DOHH2 (cell line): Measurements from ENCODE around the gene VIM.

Source experiments
- H3F3A ChIP-seq: fragments of 200-600 bp; sonication (generic), shearing (Covaris generic); 2 replicates; pipeline ENCODE4 v1.6.0; 2016; ENCODE audit warnings: antibody characterized with exemption, mild to moderate bottlenecking; ENCODE audit not compliant: control insufficient read depth, insufficient read depth
- H3K27ac ChIP-seq: fragments of 200-600 bp; sonication (generic); 2 replicates; pipeline ENCODE4 v1.5.1; 2014; ENCODE audit warnings: low read depth, mild to moderate bottlenecking, low read length, moderate library complexity
- H3K27me3 ChIP-seq: fragments of 200-600 bp; sonication (generic); 2 replicates; pipeline ENCODE4 v1.6.1; 2014; ENCODE audit warnings: mild to moderate bottlenecking, low read length, mixed read lengths; ENCODE audit not compliant: control insufficient read depth
- H3K36me3 ChIP-seq: fragments of 200-600 bp; sonication (generic); 2 replicates; pipeline ENCODE4 v1.6.1; 2014; ENCODE audit warnings: mild to moderate bottlenecking, low read length, moderate library complexity, mixed read lengths; ENCODE audit not compliant: control insufficient read depth
- H3K4me1 ChIP-seq: fragments of 200-600 bp; sonication (generic); 2 replicates; pipeline ENCODE4 v1.6.1; 2014; ENCODE audit warnings: mild to moderate bottlenecking, low read length, mixed read lengths; ENCODE audit not compliant: control insufficient read depth
- H3K4me2 ChIP-seq: fragments of 200-600 bp; sonication (generic); 2 replicates; pipeline ENCODE4 v1.6.0; 2014; ENCODE audit warnings: mild to moderate bottlenecking, low read length, moderate library complexity
- H3K4me3 ChIP-seq: fragments of 200-600 bp; sonication (generic); 2 replicates; pipeline ENCODE4 v1.5.1; 2014; ENCODE audit warnings: mild to moderate bottlenecking, low read length, mixed read lengths
- H3K79me2 ChIP-seq: fragments of 200-600 bp; sonication (generic); 2 replicates; pipeline ENCODE4 v1.6.1; 2014; ENCODE audit warnings: mild to moderate bottlenecking, low read length, mixed read lengths; ENCODE audit not compliant: control insufficient read depth
- H3K9me2 ChIP-seq: fragments of 200-600 bp; sonication (generic); replicated peaks from 2 replicates; pipeline ENCODE4 v1.6.1; 2014; ENCODE audit warnings: mild to moderate bottlenecking, low read length, mixed read lengths; ENCODE audit not compliant: control insufficient read depth
- H3K9me3 ChIP-seq: fragments of 200-600 bp; sonication (generic); 2 replicates; pipeline ENCODE4 v1.6.1; 2014; ENCODE audit warnings: antibody characterized with exemption, low read length, mixed read lengths; ENCODE audit not compliant: control insufficient read depth, insufficient read depth
- H4K20me1 ChIP-seq: fragments of 200-600 bp; sonication (generic); 2 replicates; pipeline ENCODE4 v1.6.0; 2014; ENCODE audit warnings: low read depth, mild to moderate bottlenecking, antibody characterized with exemption, low read length, moderate library complexity; ENCODE audit not compliant: control insufficient read depth, insufficient read depth
- EZH2phosphoT487 ChIP-seq: fragments of 200-600 bp; sonication (generic); IDR thresholded peaks from 2 replicates; pipeline ENCODE4 v1.6.1; 2017; ENCODE audit warnings: borderline replicate concordance, mild to moderate bottlenecking, antibody characterized with exemption, low read length, moderate library complexity, mixed read lengths
- TF ChIP-seq, protein P1 (sequence below): fragments of 200-600 bp; sonication (generic); IDR thresholded peaks from one replicate; pipeline ENCODE4 v1.5.1; 2014; ENCODE audit warnings: antibody characterized with exemption, mild to moderate bottlenecking, low read depth, low read length; ENCODE audit not compliant: poor library complexity, severe bottlenecking

Gene VIM

DNA sequence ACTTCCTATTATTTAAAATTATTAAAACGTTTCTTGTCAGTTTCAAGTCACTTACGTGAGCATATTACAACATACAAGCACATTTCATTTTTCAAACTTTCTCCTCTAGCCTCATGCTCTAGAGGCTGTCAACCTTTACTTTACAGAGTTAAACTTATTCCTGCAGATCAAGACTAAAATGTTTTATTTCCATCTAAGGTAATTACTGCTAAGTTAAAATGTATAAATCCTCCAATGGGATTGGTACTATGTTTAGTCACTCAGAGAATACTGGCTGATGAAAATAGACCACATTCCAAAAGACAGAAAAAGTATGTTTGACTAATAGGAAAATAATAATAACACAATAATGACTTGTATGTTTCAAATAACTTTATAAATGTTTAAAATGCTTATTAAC lies 18.2 kb upstream of the VIM start:
- H3K4me1 ChIP-seq, result peaks cover 4% of the 10 kb centered on the region

DNA sequence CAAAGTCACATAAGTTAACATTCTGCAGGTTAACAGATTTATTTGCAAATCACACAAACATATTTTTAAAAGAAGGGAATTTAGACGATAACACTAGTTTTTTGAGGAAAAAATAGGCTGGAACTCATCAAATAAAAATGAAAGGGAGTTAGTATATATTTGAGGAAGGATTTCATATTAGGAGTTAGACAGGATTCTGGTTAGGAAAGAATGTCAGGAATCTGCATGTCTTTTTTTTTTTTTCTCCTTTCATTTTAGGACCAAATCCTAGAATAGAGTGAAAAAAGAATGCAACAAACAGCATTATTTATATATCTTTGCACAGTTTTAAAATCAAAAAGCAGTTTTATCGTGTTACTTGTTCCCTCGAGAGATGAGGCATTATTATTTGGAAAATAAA lies 17.7 kb upstream of the VIM start:
- Histone ChIP-seq H3K4me2 (no peak overlapping the region), H3K4me1 (peaks cover 4% of the 10 kb centered on the region)
- TF ChIP-seq, protein P1, sequence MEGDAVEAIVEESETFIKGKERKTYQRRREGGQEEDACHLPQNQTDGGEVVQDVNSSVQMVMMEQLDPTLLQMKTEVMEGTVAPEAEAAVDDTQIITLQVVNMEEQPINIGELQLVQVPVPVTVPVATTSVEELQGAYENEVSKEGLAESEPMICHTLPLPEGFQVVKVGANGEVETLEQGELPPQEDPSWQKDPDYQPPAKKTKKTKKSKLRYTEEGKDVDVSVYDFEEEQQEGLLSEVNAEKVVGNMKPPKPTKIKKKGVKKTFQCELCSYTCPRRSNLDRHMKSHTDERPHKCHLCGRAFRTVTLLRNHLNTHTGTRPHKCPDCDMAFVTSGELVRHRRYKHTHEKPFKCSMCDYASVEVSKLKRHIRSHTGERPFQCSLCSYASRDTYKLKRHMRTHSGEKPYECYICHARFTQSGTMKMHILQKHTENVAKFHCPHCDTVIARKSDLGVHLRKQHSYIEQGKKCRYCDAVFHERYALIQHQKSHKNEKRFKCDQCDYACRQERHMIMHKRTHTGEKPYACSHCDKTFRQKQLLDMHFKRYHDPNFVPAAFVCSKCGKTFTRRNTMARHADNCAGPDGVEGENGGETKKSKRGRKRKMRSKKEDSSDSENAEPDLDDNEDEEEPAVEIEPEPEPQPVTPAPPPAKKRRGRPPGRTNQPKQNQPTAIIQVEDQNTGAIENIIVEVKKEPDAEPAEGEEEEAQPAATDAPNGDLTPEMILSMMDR, result no peak
- TF ChIP-seq EZH2phosphoT487, result no peak

More for the DNA sequence above, 18.2 kb upstream of the VIM start:
- no peaks in the 10 kb centered on the region for H3K9me3 ChIP-seq
- H3K9me2 ChIP-seq, result no peaks in the 10 kb centered on the region
- H3F3A ChIP-seq, result no peaks in the 10 kb centered on the region
- H3K4me2 ChIP-seq, result no peak overlapping the region
- no peak overlapping the region for H3K27ac ChIP-seq
- H3K4me3 ChIP-seq, result no peak overlapping the region
- TF ChIP-seq, protein P1, result no peak
- no peak for TF ChIP-seq EZH2phosphoT487
- no peaks in the 10 kb centered on the region for H3K79me2 ChIP-seq
- H4K20me1 ChIP-seq, result no peaks in the 10 kb centered on the region
- H3K36me3 ChIP-seq, result no peaks in the 10 kb centered on the region
- 0 out of 2 replicates have a peak, but pooled peaks cover 10% of the 10 kb centered on the region for H3K27me3 ChIP-seq

DNA sequence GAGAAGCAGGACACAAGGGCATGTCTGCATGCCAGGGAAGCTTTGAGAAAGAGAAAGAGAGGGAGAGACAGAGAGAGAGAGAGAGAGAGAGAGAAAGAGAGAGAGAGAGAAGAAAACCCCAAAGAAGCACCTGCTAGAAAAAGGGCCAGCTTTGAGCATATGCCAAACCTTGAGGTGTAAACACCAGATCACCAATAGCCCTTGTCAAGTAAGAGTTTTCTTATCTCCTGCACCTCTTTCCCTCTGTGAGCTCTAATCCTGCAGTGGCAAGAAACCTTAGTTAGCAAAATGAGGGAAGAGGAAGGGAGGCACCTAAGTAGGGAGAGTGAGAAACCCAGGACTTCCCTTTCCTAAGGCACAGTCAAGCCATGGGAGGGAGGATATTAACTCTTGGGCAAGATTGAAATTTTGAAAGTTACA lies 15.2 kb upstream of the VIM start:
- Histone ChIP-seq H4K20me1 (no peaks in the 10 kb centered on the region), H3K9me2 (no peaks in the 10 kb centered on the region), H3K27ac (no peak overlapping the region), H3K79me2 (no peaks in the 10 kb centered on the region), H3F3A (no peaks in the 10 kb centered on the region), H3K4me2 (no peak overlapping the region), H3K27me3 (0 out of 2 replicates have a peak, but pooled peaks cover 10% of the 10 kb centered on the region), H3K4me1 (no peaks in the 10 kb centered on the region), H3K36me3 (no peaks in the 10 kb centered on the region), H3K4me3 (no peak overlapping the region), H3K9me3 (no peaks in the 10 kb centered on the region)
- no peak for TF ChIP-seq EZH2phosphoT487
- TF ChIP-seq, protein P1, result no peak

More for the DNA sequence above, 17.7 kb upstream of the VIM start:
- H3K9me3 ChIP-seq, result no peaks in the 10 kb centered on the region
- H3K27me3 ChIP-seq, result 0 out of 2 replicates have a peak, but pooled peaks cover 10% of the 10 kb centered on the region
- H3K9me2 ChIP-seq, result no peaks in the 10 kb centered on the region
- no peaks in the 10 kb centered on the region for H4K20me1 ChIP-seq
- H3K79me2 ChIP-seq, result no peaks in the 10 kb centered on the region
- H3K27ac ChIP-seq, result no peak overlapping the region
- H3K4me3 ChIP-seq, result no peak overlapping the region
- no peaks in the 10 kb centered on the region for H3F3A ChIP-seq
- H3K36me3 ChIP-seq, result no peaks in the 10 kb centered on the region
